SK-N-SH treated with all-trans-retinoic acid at 6 μM for 48 hours (cell line): ENCODE measurements around the gene LMAN1.

Experiments
- ATAC-seq: fragments of 200-7000 bp; cut with Tn5 transposase; 3 replicates; pipeline ENCODE4 v1.9.1; 2020; ENCODE audit warnings: mild to moderate bottlenecking, moderate library complexity
- ARNTL ChIP-seq: fragments of 450-650 bp; formaldehyde crosslinking; IDR thresholded peaks from 2 replicates; pipeline ENCODE4 v1.5.0; 2020; ENCODE audit warnings: low read depth, mild to moderate bottlenecking, moderate library complexity, borderline replicate concordance
- BACH2 ChIP-seq: fragments of 250-450 bp; sonication (Bioruptor Pico); IDR thresholded peaks from 2 replicates; pipeline ENCODE4 v1.9.0; 2021; ENCODE audit warnings: mild to moderate bottlenecking, borderline replicate concordance
- CREB5 ChIP-seq: fragments of 250-450 bp; sonication (Bioruptor Pico); IDR thresholded peaks from 2 replicates; pipeline ENCODE4 v1.5.1; 2020; ENCODE audit warnings: low read depth, mild to moderate bottlenecking, moderate library complexity
- CSDC2 ChIP-seq: fragments of 250-450 bp; sonication (Bioruptor Pico); IDR thresholded peaks from 2 replicates; pipeline ENCODE4 v1.5.0; 2020; ENCODE audit warnings: mild to moderate bottlenecking, moderate library complexity
- CSRNP3 ChIP-seq: fragments of 250-450 bp; sonication (Bioruptor Pico); IDR thresholded peaks from 2 replicates; pipeline ENCODE4 v1.5.1; 2021; ENCODE audit warnings: mild to moderate bottlenecking, moderate library complexity
- GLIS3 ChIP-seq: fragments of 250-450 bp; sonication (Bioruptor Pico); IDR thresholded peaks from 2 replicates; pipeline ENCODE4 v1.5.0; 2020; ENCODE audit warnings: mild to moderate bottlenecking, moderate library complexity
- ISL1 ChIP-seq: fragments of 250-450 bp; sonication (Bioruptor Pico); IDR thresholded peaks from 2 replicates; pipeline ENCODE4 v2.1.2; 2022; ENCODE audit warnings: mild to moderate bottlenecking, moderate library complexity
- OSR1 ChIP-seq: fragments of 250-450 bp; sonication (Bioruptor Pico); IDR thresholded peaks from 2 replicates; pipeline ENCODE4 v1.8.0; 2022; ENCODE audit warnings: moderate library complexity, mild to moderate bottlenecking, inconsistent platforms
- PATZ1 ChIP-seq: fragments of 250-450 bp; sonication (Bioruptor Pico); IDR thresholded peaks from 2 replicates; pipeline ENCODE4 v1.8.0; 2020; ENCODE audit warnings: mild to moderate bottlenecking, moderate library complexity, borderline replicate concordance
- POU6F1 ChIP-seq: fragments of 250-450 bp; sonication (Bioruptor Pico); IDR thresholded peaks from 2 replicates; pipeline ENCODE4 v1.8.0; 2021; ENCODE audit warnings: low read depth, mild to moderate bottlenecking, moderate library complexity, borderline replicate concordance
- PPARA ChIP-seq: fragments of 250-450 bp; sonication (Bioruptor Pico); IDR thresholded peaks from 2 replicates; pipeline ENCODE4 v1.5.0; 2020; ENCODE audit warnings: mild to moderate bottlenecking, borderline replicate concordance
- RARB ChIP-seq: fragments of 250-450 bp; sonication (Bioruptor Pico); IDR thresholded peaks from 2 replicates; pipeline ENCODE4 v1.8.0; 2021; ENCODE audit warnings: mild to moderate bottlenecking, moderate library complexity
- SNAI2 ChIP-seq: fragments of 250-450 bp; sonication (Bioruptor Pico); IDR thresholded peaks from 2 replicates; pipeline ENCODE4 v1.5.0; 2020; ENCODE audit warnings: mild to moderate bottlenecking, moderate library complexity
- TCF4 ChIP-seq: fragments of 250-450 bp; sonication (Bioruptor Pico); IDR thresholded peaks from 2 replicates; pipeline ENCODE4 v1.8.0; 2021; ENCODE audit warnings: mild to moderate bottlenecking, moderate library complexity, borderline replicate concordance
- TOX ChIP-seq: fragments of 250-450 bp; sonication (Bioruptor Pico); IDR thresholded peaks from 2 replicates; pipeline ENCODE4 v1.8.0; 2021; ENCODE audit warnings: mild to moderate bottlenecking, moderate library complexity, borderline replicate concordance
- TSHZ2 ChIP-seq: fragments of 250-450 bp; sonication (Bioruptor Pico); IDR thresholded peaks from 2 replicates; pipeline ENCODE4 v1.5.0; 2020; ENCODE audit warnings: mild to moderate bottlenecking, moderate library complexity
- ZC3H10 ChIP-seq: fragments of 250-450 bp; sonication (Bioruptor Pico); IDR thresholded peaks from 2 replicates; pipeline ENCODE4 v1.5.1; 2021; ENCODE audit warnings: mild to moderate bottlenecking, moderate library complexity
- ZFP3 ChIP-seq: fragments of 250-450 bp; sonication (Bioruptor Pico); IDR thresholded peaks from 2 replicates; pipeline ENCODE4 v1.5.0; 2020; ENCODE audit warnings: mild to moderate bottlenecking, moderate library complexity
- ZFP30 ChIP-seq: fragments of 450-650 bp; formaldehyde crosslinking; IDR thresholded peaks from 2 replicates; pipeline ENCODE4 v1.5.0; 2022; ENCODE audit warnings: mild to moderate bottlenecking, moderate library complexity
- ZNF565 ChIP-seq: fragments of 450-650 bp; formaldehyde crosslinking; conservative IDR thresholded peaks from 2 replicates; pipeline ENCODE4 v1.5.0; 2020; ENCODE audit warnings: low read depth, mild to moderate bottlenecking, moderate library complexity
- ZNF70 ChIP-seq: fragments of 450-650 bp; formaldehyde crosslinking; IDR thresholded peaks from 2 replicates; pipeline ENCODE4 v1.5.0; 2020; ENCODE audit warnings: mild to moderate bottlenecking, moderate library complexity
- ZNF8 ChIP-seq: fragments of 450-650 bp; formaldehyde crosslinking; IDR thresholded peaks from 2 replicates; pipeline ENCODE4 v1.5.0; 2020; ENCODE audit warnings: mild to moderate bottlenecking, moderate library complexity

The LMAN1 gene

GRCh38 chr18:59279193-59279592 lies 79.9 kb downstream of the LMAN1 start:
- no peak for TF ChIP-seq TOX (CRISPR knock-in tag)
- TF ChIP-seq OSR1 (CRISPR knock-in tag) = no peak
- no peak for TF ChIP-seq PPARA (CRISPR knock-in tag)
- TF ChIP-seq ARNTL = no peak
- TF ChIP-seq ZC3H10 (CRISPR knock-in tag) = no peak
- no peak for TF ChIP-seq ISL1 (CRISPR knock-in tag)
- no peak for TF ChIP-seq PATZ1 (CRISPR knock-in tag)
- TF ChIP-seq ZFP30 (CRISPR knock-in tag) = no peak
- no peak for TF ChIP-seq BACH2 (CRISPR knock-in tag)
- TF ChIP-seq ZNF8 (CRISPR knock-in tag) = no peak
- TF ChIP-seq TCF4 (CRISPR knock-in tag) = no peak
- TF ChIP-seq GLIS3 (CRISPR knock-in tag) = no peak
- TF ChIP-seq TSHZ2 (CRISPR knock-in tag) = no peak
- TF ChIP-seq SNAI2 (CRISPR knock-in tag) = no peak
- TF ChIP-seq RARB = no peak
- no peak for TF ChIP-seq ZNF70 (CRISPR knock-in tag)
- no peak for TF ChIP-seq ZNF565 (CRISPR knock-in tag)
- no peak for TF ChIP-seq ZFP3 (CRISPR knock-in tag)
- no peak for TF ChIP-seq CSDC2
- TF ChIP-seq CSRNP3 (CRISPR knock-in tag) = no peak
- no peak for ATAC-seq

- ATAC-seq = no peak
- TF ChIP-seq CSRNP3 (CRISPR knock-in tag) (no peak), CREB5 (CRISPR knock-in tag) (no peak), TSHZ2 (CRISPR knock-in tag) (no peak), ZNF70 (CRISPR knock-in tag) (no peak), OSR1 (CRISPR knock-in tag) (no peak), PATZ1 (CRISPR knock-in tag) (no peak), ZNF565 (CRISPR knock-in tag) (no peak), ZFP30 (CRISPR knock-in tag) (no peak), TCF4 (CRISPR knock-in tag) (no peak), RARB (no peak), GLIS3 (CRISPR knock-in tag) (no peak), POU6F1 (CRISPR knock-in tag) (no peak), TOX (CRISPR knock-in tag) (no peak), PPARA (CRISPR knock-in tag) (no peak), ISL1 (CRISPR knock-in tag) (no peak), BACH2 (CRISPR knock-in tag) (no peak), SNAI2 (CRISPR knock-in tag) (no peak), ZC3H10 (CRISPR knock-in tag) (no peak)
These were observed 80.3 kb downstream of the LMAN1 start for GRCh38 chr18:59278793-59279192.
